Measurements from ENCODE around the gene HLTF. TPM values are rescaled to one million over a fixed set of nuclear protein-coding genes. Genes with fewer than 3 reads are reported as not detected.

Gene HLTF
- total and polyA plus RNA-seq, 2 donors (not counting 1 experiment from before 2014, with no cell fraction given): 3.3 to 22.9 TPM

DNA sequence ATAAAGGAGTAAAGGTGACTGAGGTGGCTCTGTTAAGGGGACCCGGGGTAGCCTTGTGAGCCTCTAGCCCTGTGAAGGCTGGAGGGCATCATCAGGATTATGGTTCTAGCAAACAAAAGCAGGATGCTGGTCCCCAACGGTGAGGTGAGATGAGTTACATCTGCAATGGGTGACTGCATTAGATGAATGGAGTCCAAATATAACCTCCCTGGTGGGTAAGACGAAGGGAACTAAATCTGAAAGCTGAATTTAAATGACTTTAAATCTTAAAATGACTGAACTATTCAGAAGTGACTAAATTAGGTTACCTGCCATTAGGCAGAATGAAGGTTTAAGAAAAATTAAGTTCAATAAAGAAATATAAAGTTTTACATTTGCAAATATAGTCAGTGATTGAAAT lies 4.6 kb upstream of the HLTF start:
- H3K9me3 ChIP-seq (ENCODE audit: control extremely low read depth in 1 of 3, control insufficient read depth in 2 of 3, insufficient read depth in 1 of 3, low read length in 2 of 3): no peaks in the 10 kb centered on the region
- no peaks in the 10 kb centered on the region for H3K9me3 Mint-ChIP-seq (ENCODE audit: insufficient read depth)
- POLR2A ChIA-PET: no interaction called here
- no peak overlapping the region for H3K27ac Mint-ChIP-seq
- no peaks in the 10 kb centered on the region for H3K27me3 ChIP-seq (replicated peaks in 1 of 4; ENCODE audit: control extremely low read depth in 1 of 4, control insufficient read depth in 3 of 4, insufficient read depth in 4 of 4, low read length in 3 of 4)
- H3K4me2 ChIP-seq (replicated peaks; ENCODE audit: low read depth, low read length, poor library complexity, severe bottlenecking): no peak overlapping the region
- no peaks in the 10 kb centered on the region for H3K79me2 ChIP-seq (ENCODE audit: control insufficient read depth, insufficient read depth, low read length)
- H3K4me1 Mint-ChIP-seq: peaks cover 24% of the 10 kb centered on the region
- H3K4me3 ChIP-seq (ENCODE audit: control extremely low read depth in 1 of 5, extremely low read depth in 1 of 5, insufficient read depth in 1 of 5, low read depth in 2 of 5, low read length in 4 of 5): no peak overlapping the region
- no peaks in the 10 kb centered on the region for H3K36me3 ChIP-seq (replicated peaks in 1 of 2; ENCODE audit: control extremely low read depth in 1 of 2, control insufficient read depth in 1 of 2, extremely low read depth in 1 of 2, insufficient read depth in 2 of 2, low read length in 1 of 2)
- 53% methylated on average over 2 of the region's 3 CpGs for WGBS (ENCODE audit: insufficient coverage)
- peak overlapping the region; percentile 16 for H2AFZ ChIP-seq (ENCODE audit: insufficient read depth, low read depth, low read length, poor library complexity, severe bottlenecking)
- H3K4me3 Mint-ChIP-seq: no peak overlapping the region
- H3K27me3 Mint-ChIP-seq: no peaks in the 10 kb centered on the region
- DNase-seq (no peak), ATAC-seq (ENCODE audit: low read depth) (no peak)
- intact Hi-C loops (cut with micrococcal nuclease): no loop called here
- H3K4me1 ChIP-seq (ENCODE audit: control insufficient read depth in 2 of 2, insufficient read depth in 2 of 2, low read length in 2 of 2): peaks cover 11 to 15% of the 10 kb centered on the region in 2 donors
- no peak overlapping the region for H3K27ac ChIP-seq (ENCODE audit: low read length in 2 of 2)
- H4K20me1 ChIP-seq (ENCODE audit: control insufficient read depth, insufficient read depth, low read length, poor library complexity, severe bottlenecking): no peaks in the 10 kb centered on the region
- no peak overlapping the region for H3K9ac ChIP-seq (ENCODE audit: low read length)
- TF ChIP-seq, protein P1, sequence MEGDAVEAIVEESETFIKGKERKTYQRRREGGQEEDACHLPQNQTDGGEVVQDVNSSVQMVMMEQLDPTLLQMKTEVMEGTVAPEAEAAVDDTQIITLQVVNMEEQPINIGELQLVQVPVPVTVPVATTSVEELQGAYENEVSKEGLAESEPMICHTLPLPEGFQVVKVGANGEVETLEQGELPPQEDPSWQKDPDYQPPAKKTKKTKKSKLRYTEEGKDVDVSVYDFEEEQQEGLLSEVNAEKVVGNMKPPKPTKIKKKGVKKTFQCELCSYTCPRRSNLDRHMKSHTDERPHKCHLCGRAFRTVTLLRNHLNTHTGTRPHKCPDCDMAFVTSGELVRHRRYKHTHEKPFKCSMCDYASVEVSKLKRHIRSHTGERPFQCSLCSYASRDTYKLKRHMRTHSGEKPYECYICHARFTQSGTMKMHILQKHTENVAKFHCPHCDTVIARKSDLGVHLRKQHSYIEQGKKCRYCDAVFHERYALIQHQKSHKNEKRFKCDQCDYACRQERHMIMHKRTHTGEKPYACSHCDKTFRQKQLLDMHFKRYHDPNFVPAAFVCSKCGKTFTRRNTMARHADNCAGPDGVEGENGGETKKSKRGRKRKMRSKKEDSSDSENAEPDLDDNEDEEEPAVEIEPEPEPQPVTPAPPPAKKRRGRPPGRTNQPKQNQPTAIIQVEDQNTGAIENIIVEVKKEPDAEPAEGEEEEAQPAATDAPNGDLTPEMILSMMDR (IDR thresholded peaks at IDR 0.05): no peak
- no peak for TF ChIP-seq EZH2 (IDR thresholded peaks at IDR 0.05; ENCODE audit: borderline replicate concordance, insufficient read depth, low read depth, low read length, poor library complexity, severe bottlenecking)
- CTCF ChIA-PET: interaction anchor here (0.6 kb wide), 1 partner anchor 94 kb away, joined by 3 read pairs; no protein-coding TSS in a partner anchor

DNA sequence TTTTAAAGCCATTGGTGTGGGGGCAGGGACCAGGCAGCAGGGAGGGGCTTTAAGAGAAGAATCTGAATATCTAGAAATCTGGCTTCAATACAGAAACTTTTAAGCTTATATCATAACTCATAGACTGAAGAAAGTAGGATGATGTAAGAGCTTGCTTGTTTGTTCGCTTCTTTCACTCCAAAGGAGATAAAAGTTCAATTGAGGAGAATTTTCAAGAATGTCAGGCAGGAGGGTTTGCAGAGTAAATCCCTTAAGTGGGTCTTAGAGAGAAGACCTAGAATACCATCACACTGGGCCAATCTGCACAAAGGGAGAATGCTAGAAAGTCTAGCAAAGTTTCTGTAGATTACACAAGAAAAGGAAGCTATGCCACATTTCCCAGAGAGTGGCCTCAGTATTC lies 4.1 kb upstream of the HLTF start:
- no peak overlapping the region for H3K4me2 ChIP-seq (replicated peaks; ENCODE audit: low read depth, low read length, poor library complexity, severe bottlenecking)

More for the DNA sequence above, 4.1 kb upstream of the HLTF start:
- ATAC-seq (ENCODE audit: low read depth) (no peak), DNase-seq (no peak)
- Mint-ChIP-seq H3K27me3 (no peaks in the 10 kb centered on the region), H3K27ac (no peak overlapping the region), H3K9me3 (ENCODE audit: insufficient read depth) (no peaks in the 10 kb centered on the region), H3K4me1 (peaks cover 22% of the 10 kb centered on the region), H3K4me3 (no peak overlapping the region)
- POLR2A ChIA-PET: no interaction called here
- Histone ChIP-seq H4K20me1 (ENCODE audit: control insufficient read depth, insufficient read depth, low read length, poor library complexity, severe bottlenecking) (no peaks in the 10 kb centered on the region), H2AFZ (ENCODE audit: insufficient read depth, low read depth, low read length, poor library complexity, severe bottlenecking) (peak overlapping the region; percentile 16), H3K27me3 (replicated peaks in 1 of 4; ENCODE audit: control extremely low read depth in 1 of 4, control insufficient read depth in 3 of 4, insufficient read depth in 4 of 4, low read length in 3 of 4) (no peaks in the 10 kb centered on the region), H3K9ac (ENCODE audit: low read length) (no peak overlapping the region), H3K4me3 (ENCODE audit: control extremely low read depth in 1 of 5, extremely low read depth in 1 of 5, insufficient read depth in 1 of 5, low read depth in 2 of 5, low read length in 4 of 5) (no peak overlapping the region), H3K4me1 (ENCODE audit: control insufficient read depth in 2 of 2, insufficient read depth in 2 of 2, low read length in 2 of 2) (peaks cover 10 to 13% of the 10 kb centered on the region in 2 donors), H3K27ac (ENCODE audit: low read length in 2 of 2) (no peak overlapping the region), H3K9me3 (ENCODE audit: control extremely low read depth in 1 of 3, control insufficient read depth in 2 of 3, insufficient read depth in 1 of 3, low read length in 2 of 3) (no peaks in the 10 kb centered on the region), H3K36me3 (replicated peaks in 1 of 2; ENCODE audit: control extremely low read depth in 1 of 2, control insufficient read depth in 1 of 2, extremely low read depth in 1 of 2, insufficient read depth in 2 of 2, low read length in 1 of 2) (no peaks in the 10 kb centered on the region), H3K79me2 (ENCODE audit: control insufficient read depth, insufficient read depth, low read length) (no peaks in the 10 kb centered on the region)
- CTCF ChIA-PET: interaction anchor here (0.5 kb wide), 1 partner anchor 260 kb away, joined by 3 read pairs; no protein-coding TSS in a partner anchor
- intact Hi-C loops (cut with micrococcal nuclease): no loop called here
- no CpG with 5 or more reads among the region's 1 CpG for WGBS (ENCODE audit: insufficient coverage)
- TF ChIP-seq, protein P1 (IDR thresholded peaks at IDR 0.05): no peak
- no peak for TF ChIP-seq EZH2 (IDR thresholded peaks at IDR 0.05; ENCODE audit: borderline replicate concordance, insufficient read depth, low read depth, low read length, poor library complexity, severe bottlenecking)
